Upper lobe of left lung (tissue), 4 donors: ENCODE measurements around the gene UXT.

Experiments
- CTCF ChIP-seq, 6 experiments: fragments of 450-650 bp in 4 of 6; fragments of 200-600 bp in 2 of 6; sonication (generic) in 2 of 6; IDR thresholded peaks; one replicate each; pipeline ENCODE4 v1.5.1; 2016 to 2019; ENCODE audit warnings: antibody characterized with exemption in 6 of 6
- POLR2A ChIP-seq, 4 donors: fragments of 450-650 bp; IDR thresholded peaks; one replicate each; pipeline ENCODE4 v1.5.1; 2016 to 2017; ENCODE audit warnings: antibody characterized with exemption in 4 of 4, mild to moderate bottlenecking in 2 of 4
- POLR2AphosphoS5 ChIP-seq, 2 donors: sonication (generic); formaldehyde crosslinking; IDR thresholded peaks; one replicate each; pipeline ENCODE4 v1.5.1; 2017; ENCODE audit warnings: antibody characterized with exemption in 2 of 2

- TF ChIP-seq CTCF (IDR thresholded peaks at IDR 0.05) (no peak), POLR2AphosphoS5 (IDR thresholded peaks at IDR 0.05) (no peak), POLR2A (IDR thresholded peaks at IDR 0.05) (no peak)
These were observed 9.7 kb downstream of the UXT start for GRCh38 chrX:47649271-47649670.
